NOMO-1 (cell line): Measurements from ENCODE around the gene BBOX1.
"Not testable (repeated sequence)": the region's sequence is repeated elsewhere in the genome, so short reads cannot be mapped to it uniquely, and the experiment has no call there.

ENCODE experiments used
- DNase-seq, 2 experiments: peaks; one replicate each; lab custom pipeline; 2025; ENCODE audit not compliant: unreplicated experiment in 2 of 2; lab: John Stamatoyannopoulos, UW

BBOX1 gene

GRCh38 chr11:27120211-27120610 lies 79.6 kb downstream of the BBOX1 start:
- DNase-seq: no peak

- no peak for DNase-seq
Observed at GRCh38 chr11:27122001-27122400, 81.4 kb downstream of the BBOX1 start.

GRCh38 chr11:27124514-27125264 lies 84.1 kb downstream of the BBOX1 start:
- no peak for DNase-seq

- DNase-seq: no peak
Observed at GRCh38 chr11:27129686-27130085, 89.1 kb downstream of the BBOX1 start.

GRCh38 chr11:27130806-27131205 lies 90.2 kb downstream of the BBOX1 start:
- DNase-seq: no peak

- DNase-seq: not testable (repeated sequence)
Observed at GRCh38 chr11:27135924-27136329, 95.3 kb downstream of the BBOX1 start.

- DNase-seq: no peak
Observed at GRCh38 chr11:27138716-27139115, 98.1 kb downstream of the BBOX1 start.

GRCh38 chr11:27139742-27140367 lies 99.2 kb downstream of the BBOX1 start:
- DNase-seq: no peak

GRCh38 chr11:27141576-27141975 lies 101.0 kb downstream of the BBOX1 start:
- no peak for DNase-seq

- no peak for DNase-seq
Observed at GRCh38 chr11:27147916-27148315, 107.3 kb downstream of the BBOX1 start.

GRCh38 chr11:27148506-27148905 lies 107.9 kb downstream of the BBOX1 start:
- DNase-seq: no peak

GRCh38 chr11:27150098-27150497 lies 109.5 kb downstream of the BBOX1 start:
- DNase-seq: no peak

- DNase-seq: peak in 1 of 2 experiments; percentile 12
Observed at GRCh38 chr11:27153136-27153535, 112.5 kb downstream of the BBOX1 start.

GRCh38 chr11:27158456-27159334 lies 118.1 kb downstream of the BBOX1 start:
- DNase-seq: peak in 1 of 2 experiments; percentile 52

- DNase-seq: no peak
Observed at GRCh38 chr11:27159335-27159679, 118.7 kb downstream of the BBOX1 start.

- DNase-seq: no peak
Observed at GRCh38 chr11:27161071-27161470, 120.5 kb downstream of the BBOX1 start.

- DNase-seq: no peak
Observed at GRCh38 chr11:27162237-27162636, 121.6 kb downstream of the BBOX1 start.

GRCh38 chr11:27166130-27166529 lies 125.5 kb downstream of the BBOX1 start:
- DNase-seq: no peak

- DNase-seq: no peak
Observed at GRCh38 chr11:27171376-27171958, 130.9 kb downstream of the BBOX1 start.

- no peak for DNase-seq
Observed at GRCh38 chr11:27173545-27173944, 132.9 kb downstream of the BBOX1 start.

- DNase-seq: no peak
Observed at GRCh38 chr11:27174021-27174420, 133.4 kb downstream of the BBOX1 start.
